Measurements from ENCODE around the gene CELF2.

CELF2 gene

GRCh38 chr10:11295492-11295891 lies 277.8 kb downstream of the CELF2 start:
- no peak for TF ChIP-seq CTCF (conservative IDR thresholded peaks at IDR 0.05; ENCODE audit: low read depth)
- POLR2A ChIA-PET (ENCODE audit: low non-redundant PET), result no interaction called here

GRCh38 chr10:11297136-11297535 lies 279.5 kb downstream of the CELF2 start:
- no peak for TF ChIP-seq CTCF (conservative IDR thresholded peaks at IDR 0.05; ENCODE audit: low read depth)
- CTCF ChIA-PET, result no interaction called here
- POLR2A ChIA-PET (ENCODE audit: low non-redundant PET), result no interaction called here
- no peak overlapping the region for H3K27ac ChIP-seq
- DNase-seq (ENCODE audit: low spot score), result no peak

More at GRCh38 chr10:11295492-11295891, 277.8 kb downstream of the CELF2 start:
- CTCF ChIA-PET, result no interaction called here
- no peak overlapping the region for H3K27ac ChIP-seq
- no peak for DNase-seq (ENCODE audit: low spot score)

GRCh38 chr10:11298116-11298515 lies 280.4 kb downstream of the CELF2 start:
- ChIA-PET CTCF (no interaction called here), POLR2A (ENCODE audit: low non-redundant PET) (no interaction called here)
- H3K27ac ChIP-seq, result no peak overlapping the region
- peak; percentile 54 for DNase-seq (ENCODE audit: low spot score)
- no peak for TF ChIP-seq CTCF (conservative IDR thresholded peaks at IDR 0.05; ENCODE audit: low read depth)

GRCh38 chr10:11299125-11299524 lies 281.5 kb downstream of the CELF2 start:
- no peak for TF ChIP-seq CTCF (conservative IDR thresholded peaks at IDR 0.05; ENCODE audit: low read depth)
- ChIA-PET CTCF (no interaction called here), POLR2A (ENCODE audit: low non-redundant PET) (no interaction called here)
- H3K27ac ChIP-seq, result no peak overlapping the region
- no peak for DNase-seq (ENCODE audit: low spot score)

GRCh38 chr10:11300026-11300425 lies 282.4 kb downstream of the CELF2 start:
- ChIA-PET POLR2A (ENCODE audit: low non-redundant PET) (no interaction called here), CTCF (no interaction called here)
- H3K27ac ChIP-seq, result no peak overlapping the region
- no peak for DNase-seq (ENCODE audit: low spot score)
- TF ChIP-seq CTCF (conservative IDR thresholded peaks at IDR 0.05; ENCODE audit: low read depth), result no peak

GRCh38 chr10:11300563-11300962 lies 282.9 kb downstream of the CELF2 start:
- CTCF ChIA-PET, result no interaction called here
- DNase-seq (ENCODE audit: low spot score), result no peak
- POLR2A ChIA-PET (ENCODE audit: low non-redundant PET), result no interaction called here
- TF ChIP-seq CTCF (conservative IDR thresholded peaks at IDR 0.05; ENCODE audit: low read depth), result no peak
- H3K27ac ChIP-seq, result no peak overlapping the region

- no peak for TF ChIP-seq CTCF (conservative IDR thresholded peaks at IDR 0.05; ENCODE audit: low read depth)
- ChIA-PET POLR2A (ENCODE audit: low non-redundant PET) (no interaction called here), CTCF (no interaction called here)
- DNase-seq (ENCODE audit: low spot score), result no peak
- no peak overlapping the region for H3K27ac ChIP-seq
Measured at GRCh38 chr10:11301571-11302111, 284.0 kb downstream of the CELF2 start.

Data from RWPE1 (cell line).